Dendritic cell treated with granulocyte-macrophage colony-stimulating factor and Interleukin-4, amounts not matched to agents 40 ng/mL and 50 ng/mL, for 4 days (primary cell): Measurements from ENCODE around the gene MFAP4.

Experiments
- H3K27ac Mint-ChIP-seq: one replicate; pipeline ENCODE4 v1.8.0; 2022; ENCODE audit warnings: mild to moderate bottlenecking, mixed read lengths
- H3K27me3 Mint-ChIP-seq: one replicate; pipeline ENCODE4 v1.8.0; 2022; ENCODE audit warnings: mild to moderate bottlenecking, mixed read lengths
- H3K36me3 Mint-ChIP-seq: one replicate; pipeline ENCODE4 v1.8.0; 2022; ENCODE audit warnings: low read depth, mixed read lengths
- H3K4me1 Mint-ChIP-seq: one replicate; pipeline ENCODE4 v1.8.0; 2022; ENCODE audit warnings: low read depth, mixed read lengths
- H3K4me3 Mint-ChIP-seq: one replicate; pipeline ENCODE4 v1.8.0; 2022; ENCODE audit warnings: mild to moderate bottlenecking, moderate library complexity, mixed read lengths
- H3K9me3 Mint-ChIP-seq: one replicate; pipeline ENCODE4 v1.8.0; 2022; ENCODE audit warnings: mixed read lengths
- intact Hi-C: fragments of 100-400 bp; cut with micrococcal nuclease; formaldehyde crosslinking; loops from one replicate; pipeline ENCODE4 v1.15.0; 2022

MFAP4 gene

GRCh38 chr17:19338031-19338990 is 48.7 kb downstream of the MFAP4 start:
- no peaks in the 10 kb centered on the region for H3K9me3 Mint-ChIP-seq
- H3K27ac Mint-ChIP-seq = no peak overlapping the region
- H3K4me1 Mint-ChIP-seq = no peaks in the 10 kb centered on the region
- peaks cover 13% of the 10 kb centered on the region for H3K36me3 Mint-ChIP-seq
- H3K27me3 Mint-ChIP-seq = peaks cover 68% of the 10 kb centered on the region
- no peak overlapping the region for H3K4me3 Mint-ChIP-seq
- intact Hi-C loops = no loop called here

GRCh38 chr17:19337712-19338023 is 49.3 kb downstream of the MFAP4 start:
- Mint-ChIP-seq H3K36me3 (peaks cover 13% of the 10 kb centered on the region), H3K27ac (no peak overlapping the region), H3K4me3 (no peak overlapping the region), H3K4me1 (no peaks in the 10 kb centered on the region), H3K27me3 (peaks cover 71% of the 10 kb centered on the region), H3K9me3 (no peaks in the 10 kb centered on the region)
- intact Hi-C loops = no loop called here

DNA sequence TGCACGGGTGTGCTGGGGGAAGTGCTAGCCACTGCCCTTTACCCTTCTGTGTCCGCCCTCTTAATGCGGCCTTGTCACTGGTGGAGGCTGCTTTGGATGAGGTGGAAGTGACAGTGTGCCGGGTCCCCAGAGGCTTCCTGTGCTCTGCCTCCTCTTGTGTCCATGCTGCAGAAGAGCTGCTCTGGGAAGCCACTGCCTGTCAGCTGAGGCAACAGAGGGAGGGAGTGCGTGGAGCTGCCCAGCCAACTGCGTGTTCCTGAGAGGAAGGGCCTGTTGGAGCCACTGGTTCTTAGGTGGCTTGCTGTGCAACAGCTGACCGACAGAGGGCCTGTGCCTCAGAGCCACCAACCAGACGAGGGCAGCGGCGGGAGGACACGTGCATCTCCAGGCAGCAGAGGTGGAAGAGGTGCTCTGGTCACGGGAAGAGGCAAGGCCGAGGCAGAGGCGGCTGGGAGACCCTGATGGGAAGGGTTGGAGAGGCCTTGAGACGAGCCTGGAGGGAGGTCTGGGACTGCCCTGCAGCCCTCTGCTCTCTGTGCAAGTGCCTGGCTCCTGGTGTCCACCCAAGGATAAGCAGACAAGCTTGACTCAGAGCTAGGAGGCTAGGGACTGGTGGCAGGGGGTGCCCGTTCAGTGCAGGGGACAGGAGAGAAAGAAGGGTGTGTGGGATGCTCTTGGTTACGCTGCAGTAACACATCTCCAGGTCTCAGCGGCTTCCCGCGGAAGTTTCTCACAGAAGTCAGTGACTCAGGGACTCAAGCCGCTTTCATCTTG is 49.9 kb downstream of the MFAP4 start:
- Mint-ChIP-seq H3K4me1 (no peaks in the 10 kb centered on the region), H3K27ac (no peak overlapping the region), H3K27me3 (peaks cover 72% of the 10 kb centered on the region), H3K36me3 (peaks cover 13% of the 10 kb centered on the region), H3K4me3 (no peak overlapping the region), H3K9me3 (no peaks in the 10 kb centered on the region)
- intact Hi-C loops = no loop called here

GRCh38 chr17:19335951-19336631 is 50.9 kb downstream of the MFAP4 start:
- intact Hi-C loops = no loop called here
- peaks cover 70% of the 10 kb centered on the region for H3K27me3 Mint-ChIP-seq
- no peak overlapping the region for H3K4me3 Mint-ChIP-seq
- no peaks in the 10 kb centered on the region for H3K4me1 Mint-ChIP-seq
- H3K36me3 Mint-ChIP-seq = peaks cover 13% of the 10 kb centered on the region
- H3K9me3 Mint-ChIP-seq = no peaks in the 10 kb centered on the region
- H3K27ac Mint-ChIP-seq = no peak overlapping the region

- peak overlapping the region; percentile 20 for H3K27ac Mint-ChIP-seq
- H3K4me1 Mint-ChIP-seq = no peaks in the 10 kb centered on the region
- no peak overlapping the region for H3K4me3 Mint-ChIP-seq
- intact Hi-C loops = no loop called here
- peaks cover 80% of the 10 kb centered on the region for H3K27me3 Mint-ChIP-seq
- H3K9me3 Mint-ChIP-seq = no peaks in the 10 kb centered on the region
- peaks cover 19% of the 10 kb centered on the region for H3K36me3 Mint-ChIP-seq
Measured at GRCh38 chr17:19334331-19334730, 52.7 kb downstream of the MFAP4 start.

- H3K36me3 Mint-ChIP-seq = peaks cover 19% of the 10 kb centered on the region
- no peaks in the 10 kb centered on the region for H3K9me3 Mint-ChIP-seq
- intact Hi-C loops = no loop called here
- no peaks in the 10 kb centered on the region for H3K4me1 Mint-ChIP-seq
- no peak overlapping the region for H3K4me3 Mint-ChIP-seq
- peak overlapping the region; percentile 20 for H3K27ac Mint-ChIP-seq
- peaks cover 80% of the 10 kb centered on the region for H3K27me3 Mint-ChIP-seq
Measured at GRCh38 chr17:19333736-19334290, 53.2 kb downstream of the MFAP4 start.
